ENCODE measurements around the gene CYP46A1.
A peak's percentile ranks its signal among the peaks of the same experiment; 100 is the strongest.
"Not testable (repeated sequence)": the region's sequence is repeated elsewhere in the genome, so short reads cannot be mapped to it uniquely, and the experiment has no call there.

Gene CYP46A1

GRCh38 chr14:99683619-99684409 is at the start of gene CYP46A1:
TSS of gene CYP46A1 (plus strand) at chr14:99684298. CDS start at chr14:99684418, 120 bp downstream.
- DNase-seq (ENCODE audit: low read depth in 2 of 2), result peak; percentile 99

- no peak for DNase-seq (ENCODE audit: low read depth in 2 of 2)
Observed at GRCh38 chr14:99634443-99634842, 49.7 kb upstream of the CYP46A1 start.

GRCh38 chr14:99635116-99635515 is 49.0 kb upstream of the CYP46A1 start:
- no peak for DNase-seq (ENCODE audit: low read depth in 2 of 2)

- DNase-seq (ENCODE audit: low read depth in 2 of 2), result no peak
Observed at GRCh38 chr14:99636487-99636886, 47.6 kb upstream of the CYP46A1 start.

GRCh38 chr14:99637624-99638023 is 46.5 kb upstream of the CYP46A1 start:
- DNase-seq (ENCODE audit: low read depth in 2 of 2), result no peak

- not testable (repeated sequence) for DNase-seq (ENCODE audit: low read depth in 2 of 2)
Observed at GRCh38 chr14:99642771-99643170, 41.3 kb upstream of the CYP46A1 start.

GRCh38 chr14:99643343-99643742 is 40.8 kb upstream of the CYP46A1 start:
- no peak for DNase-seq (ENCODE audit: low read depth in 2 of 2)

- DNase-seq (ENCODE audit: low read depth in 2 of 2), result no peak
Observed at GRCh38 chr14:99644035-99644587, 40.0 kb upstream of the CYP46A1 start.

- no peak for DNase-seq (ENCODE audit: low read depth in 2 of 2)
Observed at GRCh38 chr14:99644723-99645544, 39.2 kb upstream of the CYP46A1 start, which contains the start of gene HHIPL1. TSS of gene HHIPL1 (plus strand) at chr14:99645129. CDS start at chr14:99645208, 79 bp downstream.

- DNase-seq (ENCODE audit: low read depth in 2 of 2), result no peak
Observed at GRCh38 chr14:99645545-99646505, 38.3 kb upstream of the CYP46A1 start.

GRCh38 chr14:99647411-99647810 is 36.7 kb upstream of the CYP46A1 start:
- DNase-seq (ENCODE audit: low read depth in 2 of 2), result no peak

GRCh38 chr14:99648027-99648784 is 35.9 kb upstream of the CYP46A1 start:
- DNase-seq (ENCODE audit: low read depth in 2 of 2), result no peak

GRCh38 chr14:99649219-99649618 is 34.9 kb upstream of the CYP46A1 start:
- no peak for DNase-seq (ENCODE audit: low read depth in 2 of 2)

- no peak for DNase-seq (ENCODE audit: low read depth in 2 of 2)
Observed at GRCh38 chr14:99649643-99650042, 34.5 kb upstream of the CYP46A1 start.

GRCh38 chr14:99650189-99650588 is 33.9 kb upstream of the CYP46A1 start:
- no peak for DNase-seq (ENCODE audit: low read depth in 2 of 2)

GRCh38 chr14:99651953-99652746 is 31.9 kb upstream of the CYP46A1 start:
- no peak for DNase-seq (ENCODE audit: low read depth in 2 of 2)

- DNase-seq (ENCODE audit: low read depth in 2 of 2), result no peak
Observed at GRCh38 chr14:99654235-99654985, 29.7 kb upstream of the CYP46A1 start.

- DNase-seq (ENCODE audit: low read depth in 2 of 2), result no peak
Observed at GRCh38 chr14:99655521-99655920, 28.6 kb upstream of the CYP46A1 start.

- DNase-seq (ENCODE audit: low read depth in 2 of 2), result no peak
Observed at GRCh38 chr14:99656171-99656570, 27.9 kb upstream of the CYP46A1 start.
